UCSD-AML1 (cell line): Measurements from ENCODE around the gene ADARB1.

ENCODE experiments used
- DNase-seq: peaks from one replicate; lab custom pipeline; 2025; ENCODE audit not compliant: unreplicated experiment; lab: John Stamatoyannopoulos, UW

ADARB1 gene

GRCh38 chr21:45246386-45247320 lies 172.3 kb downstream of the ADARB1 start:
- no peak for DNase-seq

GRCh38 chr21:45248301-45248892 lies 174.0 kb downstream of the ADARB1 start:
- DNase-seq, result no peak

- DNase-seq, result no peak
These were observed 174.6 kb downstream of the ADARB1 start for GRCh38 chr21:45248893-45249381.

GRCh38 chr21:45249626-45250025 lies 175.2 kb downstream of the ADARB1 start:
- no peak for DNase-seq

GRCh38 chr21:45250272-45250671 lies 175.9 kb downstream of the ADARB1 start:
- DNase-seq, result no peak

GRCh38 chr21:45250914-45251634 lies 176.7 kb downstream of the ADARB1 start:
- DNase-seq, result no peak

- no peak for DNase-seq
These were observed 177.5 kb downstream of the ADARB1 start for GRCh38 chr21:45251635-45252447.

- no peak for DNase-seq
These were observed 178.1 kb downstream of the ADARB1 start for GRCh38 chr21:45252448-45252925.

GRCh38 chr21:45253180-45253579 lies 178.8 kb downstream of the ADARB1 start:
- DNase-seq, result no peak

GRCh38 chr21:45253633-45254459 lies 179.5 kb downstream of the ADARB1 start:
- no peak for DNase-seq

GRCh38 chr21:45254460-45254930 lies 180.1 kb downstream of the ADARB1 start:
- no peak for DNase-seq

GRCh38 chr21:45255381-45256020 lies 181.1 kb downstream of the ADARB1 start:
- DNase-seq, result no peak

- no peak for DNase-seq
These were observed 181.9 kb downstream of the ADARB1 start for GRCh38 chr21:45256021-45256911.

- peak; percentile 72 for DNase-seq
These were observed 182.7 kb downstream of the ADARB1 start for GRCh38 chr21:45256912-45257672.

GRCh38 chr21:45257673-45258341 lies 183.4 kb downstream of the ADARB1 start:
- no peak for DNase-seq

- DNase-seq, result no peak
These were observed 184.1 kb downstream of the ADARB1 start for GRCh38 chr21:45258466-45258865.
